Measurements from ENCODE around the gene PCDHGA12. TPM values are rescaled to one million over a fixed set of nuclear protein-coding genes. Genes with fewer than 3 reads are reported as not detected.

The PCDHGA12 gene
- total RNA-seq, 1 donor = 2.2 TPM

DNA sequence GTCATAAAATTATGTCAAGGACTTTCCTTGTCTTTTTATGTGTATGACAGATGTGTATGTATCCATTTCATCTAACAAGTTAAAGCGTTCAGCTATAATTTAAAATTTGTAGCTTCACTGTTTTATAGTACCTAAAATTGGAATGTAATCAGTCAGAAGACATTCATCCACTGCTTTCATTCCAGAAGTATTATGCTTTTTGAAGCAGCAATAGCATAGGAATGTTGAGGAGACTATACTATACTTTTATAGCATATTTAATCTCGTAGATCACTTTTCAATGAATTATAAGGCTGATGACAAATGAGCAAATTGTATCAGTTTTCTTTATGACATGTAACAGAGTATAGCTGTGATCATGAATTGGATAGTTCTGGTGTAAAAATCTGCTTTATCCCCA, 6.9 kb downstream of the PCDHGA12 start:
- DNase-seq (ENCODE audit: low read depth in 2 of 3, low spot score in 2 of 3) = no peak

DNA sequence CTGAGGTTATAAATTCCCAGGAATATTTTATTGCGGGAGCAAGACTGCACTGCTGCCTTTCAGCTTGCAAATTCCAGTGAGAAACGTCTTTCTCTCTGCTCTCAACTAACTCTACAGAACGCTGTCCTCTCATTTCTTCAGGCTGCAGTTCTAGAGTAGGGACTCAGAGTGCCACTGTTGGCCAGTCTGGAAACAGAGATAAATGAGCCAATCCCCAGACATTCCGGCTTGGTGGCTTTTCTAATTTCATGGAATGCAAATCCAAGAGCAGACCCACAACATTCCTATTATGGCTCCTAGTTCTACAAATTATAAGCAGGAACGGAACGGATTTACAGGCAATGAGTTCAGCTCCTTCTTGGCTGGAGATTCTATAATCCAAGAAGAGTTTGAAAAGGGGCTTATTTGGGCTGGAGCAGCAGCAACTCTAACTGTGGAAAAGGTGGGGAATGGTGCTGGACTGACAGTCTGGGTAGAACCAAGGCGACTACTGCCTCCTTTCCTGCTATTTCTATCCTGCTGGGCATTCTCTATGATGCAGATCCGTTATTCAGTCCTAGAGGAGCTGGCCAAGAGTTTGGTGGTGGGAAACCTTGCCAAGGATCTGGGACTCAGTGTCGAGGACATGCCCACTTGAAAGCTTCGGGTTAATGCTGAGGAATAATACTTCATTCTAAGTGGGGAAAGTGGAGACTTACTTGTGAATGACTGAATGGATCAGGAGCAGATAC, 9.3 kb downstream of the PCDHGA12 start:
- no peak for DNase-seq (ENCODE audit: low read depth in 2 of 3, low spot score in 2 of 3)

DNA sequence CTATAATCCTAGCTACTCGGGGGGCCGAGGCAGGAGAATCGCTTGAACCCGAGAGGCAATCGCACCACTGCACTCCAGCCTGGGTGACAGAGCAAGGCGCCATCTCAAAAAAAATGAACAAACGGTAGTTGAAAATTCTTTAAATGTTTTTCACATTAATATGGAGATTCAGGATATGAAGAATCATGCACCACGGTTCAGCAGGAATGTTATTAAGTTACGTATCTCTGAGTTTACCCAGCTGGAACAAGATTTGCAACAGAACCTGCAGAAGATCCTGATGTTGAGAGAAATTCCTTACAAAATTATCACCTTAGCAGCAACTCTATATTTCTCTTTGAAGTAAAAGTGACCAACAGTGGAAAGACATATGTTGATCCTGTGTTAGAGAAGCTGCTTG, 10.0 kb downstream of the PCDHGA12 start:
- DNase-seq (ENCODE audit: low read depth in 2 of 3, low spot score in 2 of 3) = no peak

DNA sequence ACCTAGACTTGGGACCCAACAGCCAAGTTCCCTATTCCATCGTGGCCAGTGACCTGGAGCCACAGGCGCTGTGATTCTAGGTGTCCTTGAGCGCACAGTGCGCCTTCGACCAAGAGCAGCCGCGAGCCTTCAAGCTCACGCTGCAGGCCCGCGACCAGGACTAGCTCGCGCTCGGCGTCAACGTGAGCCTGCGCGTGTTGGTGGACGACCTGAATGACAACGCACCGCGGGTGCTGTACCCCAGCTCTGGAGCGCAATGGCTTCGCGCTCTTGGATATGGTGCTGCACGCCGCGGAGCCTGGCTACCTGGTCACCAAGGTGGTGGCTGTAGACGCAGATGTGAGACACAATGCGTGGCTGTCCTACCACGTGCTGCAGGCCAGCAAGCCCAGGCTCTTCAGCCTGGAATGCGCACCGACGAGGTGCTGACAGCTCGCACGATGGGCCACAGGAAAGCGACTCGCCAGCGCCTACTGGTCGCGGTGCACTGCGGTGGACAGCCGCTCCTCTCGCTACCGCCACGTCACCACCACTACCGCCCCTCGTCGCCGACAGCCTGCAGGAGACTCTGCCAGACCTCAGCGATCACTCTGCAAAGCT, 11.4 kb downstream of the PCDHGA12 start:
- no peak for DNase-seq (ENCODE audit: low read depth in 2 of 3, low spot score in 2 of 3)

DNA sequence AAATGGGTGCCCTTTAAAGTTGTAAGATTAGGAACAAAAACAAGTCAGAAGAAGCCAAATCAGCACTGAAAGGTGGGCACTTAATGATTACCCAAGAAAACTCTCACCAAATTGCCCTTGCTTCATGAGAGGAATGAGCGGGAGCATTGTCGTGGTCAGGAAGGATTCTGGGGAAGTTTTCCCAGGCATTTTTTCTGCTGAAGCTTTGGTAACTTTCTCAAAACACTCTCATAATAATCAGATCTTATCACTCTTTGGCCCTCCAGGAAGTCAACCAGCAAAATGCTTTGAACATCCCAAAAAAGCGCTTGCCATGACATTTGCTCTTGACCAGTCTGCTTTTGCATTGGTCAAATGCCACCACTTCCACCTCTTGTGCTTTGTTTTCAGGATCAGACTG, 35.0 kb downstream of the PCDHGA12 start:
- no peak for DNase-seq (ENCODE audit: low read depth in 2 of 3, low spot score in 2 of 3)

DNA sequence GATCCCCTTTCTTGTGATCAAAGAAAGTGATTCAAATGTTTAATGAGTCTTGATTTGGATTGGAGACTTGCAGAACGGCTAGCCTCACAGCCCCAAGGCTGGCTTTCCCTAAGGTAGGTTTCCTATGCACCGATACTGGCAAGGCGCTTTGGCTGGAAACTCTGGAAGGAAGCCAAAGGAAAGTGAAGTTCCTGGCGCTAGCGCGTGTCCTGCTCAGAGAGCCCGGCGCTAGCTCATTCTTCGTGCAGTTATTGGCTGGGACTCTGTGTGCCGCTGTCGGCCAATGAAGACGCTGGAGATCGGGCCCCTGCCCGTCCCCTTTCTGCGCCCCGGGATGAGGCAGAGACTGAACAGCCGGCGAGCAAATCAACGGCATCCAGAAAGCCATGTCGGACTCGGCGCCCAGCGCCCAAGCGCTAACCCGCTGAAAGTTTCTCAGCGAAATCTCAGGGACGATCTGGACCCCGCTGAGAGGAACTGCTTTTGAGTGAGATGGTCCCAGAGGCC, 45.4 kb downstream of the PCDHGA12 start, which contains the start of gene PCDHGC3:
TSS of gene PCDHGC3 (plus strand) at position 342 of the 507 bp plus-strand sequence. CDS start at position 493, 151 bp downstream.
- peak in 2 of 3 donors; percentile 49 to 69 for DNase-seq (ENCODE audit: low read depth in 2 of 3, low spot score in 2 of 3)

DNA sequence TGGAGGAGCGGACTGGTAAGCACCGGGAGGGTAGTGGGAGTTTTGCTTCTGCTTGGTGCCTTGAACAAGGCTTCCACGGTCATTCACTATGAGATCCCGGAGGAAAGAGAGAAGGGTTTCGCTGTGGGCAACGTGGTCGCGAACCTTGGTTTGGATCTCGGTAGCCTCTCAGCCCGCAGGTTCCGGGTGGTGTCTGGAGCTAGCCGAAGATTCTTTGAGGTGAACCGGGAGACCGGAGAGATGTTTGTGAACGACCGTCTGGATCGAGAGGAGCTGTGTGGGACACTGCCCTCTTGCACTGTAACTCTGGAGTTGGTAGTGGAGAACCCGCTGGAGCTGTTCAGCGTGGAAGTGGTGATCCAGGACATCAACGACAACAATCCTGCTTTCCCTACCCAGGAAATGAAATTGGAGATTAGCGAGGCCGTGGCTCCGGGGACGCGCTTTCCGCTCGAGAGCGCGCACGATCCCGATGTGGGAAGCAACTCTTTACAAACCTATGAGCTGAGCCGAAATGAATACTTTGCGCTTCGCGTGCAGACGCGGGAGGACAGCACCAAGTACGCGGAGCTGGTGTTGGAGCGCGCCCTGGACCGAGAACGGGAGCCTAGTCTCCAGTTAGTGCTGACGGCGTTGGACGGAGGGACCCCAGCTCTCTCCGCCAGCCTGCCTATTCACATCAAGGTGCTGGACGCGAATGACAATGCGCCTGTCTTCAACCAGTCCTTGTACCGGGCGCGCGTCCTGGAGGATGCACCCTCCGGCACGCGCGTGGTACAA, 46.0 kb downstream of the PCDHGA12 start:
- DNase-seq (ENCODE audit: low read depth in 2 of 3, low spot score in 2 of 3) = peak in 1 of 3 donors; percentile 47

DNA sequence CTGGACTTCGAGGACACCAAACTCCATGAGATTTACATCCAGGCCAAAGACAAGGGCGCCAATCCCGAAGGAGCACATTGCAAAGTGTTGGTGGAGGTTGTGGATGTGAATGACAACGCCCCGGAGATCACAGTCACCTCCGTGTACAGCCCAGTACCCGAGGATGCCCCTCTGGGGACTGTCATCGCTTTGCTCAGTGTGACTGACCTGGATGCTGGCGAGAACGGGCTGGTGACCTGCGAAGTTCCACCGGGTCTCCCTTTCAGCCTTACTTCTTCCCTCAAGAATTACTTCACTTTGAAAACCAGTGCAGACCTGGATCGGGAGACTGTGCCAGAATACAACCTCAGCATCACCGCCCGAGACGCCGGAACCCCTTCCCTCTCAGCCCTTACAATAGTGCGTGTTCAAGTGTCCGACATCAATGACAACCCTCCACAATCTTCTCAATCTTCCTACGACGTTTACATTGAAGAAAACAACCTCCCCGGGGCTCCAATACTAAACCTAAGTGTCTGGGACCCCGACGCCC, 46.8 kb downstream of the PCDHGA12 start:
- DNase-seq (ENCODE audit: low read depth in 2 of 3, low spot score in 2 of 3) = no peak

DNA sequence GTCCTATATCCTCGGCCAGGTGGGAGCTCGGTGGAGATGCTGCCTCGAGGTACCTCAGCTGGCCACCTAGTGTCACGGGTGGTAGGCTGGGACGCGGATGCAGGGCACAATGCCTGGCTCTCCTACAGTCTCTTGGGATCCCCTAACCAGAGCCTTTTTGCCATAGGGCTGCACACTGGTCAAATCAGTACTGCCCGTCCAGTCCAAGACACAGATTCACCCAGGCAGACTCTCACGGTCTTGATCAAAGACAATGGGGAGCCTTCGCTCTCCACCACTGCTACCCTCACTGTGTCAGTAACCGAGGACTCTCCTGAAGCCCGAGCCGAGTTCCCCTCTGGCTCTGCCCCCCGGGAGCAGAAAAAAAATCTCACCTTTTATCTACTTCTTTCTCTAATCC, 47.5 kb downstream of the PCDHGA12 start:
- no peak for DNase-seq (ENCODE audit: low read depth in 2 of 3, low spot score in 2 of 3)

DNA sequence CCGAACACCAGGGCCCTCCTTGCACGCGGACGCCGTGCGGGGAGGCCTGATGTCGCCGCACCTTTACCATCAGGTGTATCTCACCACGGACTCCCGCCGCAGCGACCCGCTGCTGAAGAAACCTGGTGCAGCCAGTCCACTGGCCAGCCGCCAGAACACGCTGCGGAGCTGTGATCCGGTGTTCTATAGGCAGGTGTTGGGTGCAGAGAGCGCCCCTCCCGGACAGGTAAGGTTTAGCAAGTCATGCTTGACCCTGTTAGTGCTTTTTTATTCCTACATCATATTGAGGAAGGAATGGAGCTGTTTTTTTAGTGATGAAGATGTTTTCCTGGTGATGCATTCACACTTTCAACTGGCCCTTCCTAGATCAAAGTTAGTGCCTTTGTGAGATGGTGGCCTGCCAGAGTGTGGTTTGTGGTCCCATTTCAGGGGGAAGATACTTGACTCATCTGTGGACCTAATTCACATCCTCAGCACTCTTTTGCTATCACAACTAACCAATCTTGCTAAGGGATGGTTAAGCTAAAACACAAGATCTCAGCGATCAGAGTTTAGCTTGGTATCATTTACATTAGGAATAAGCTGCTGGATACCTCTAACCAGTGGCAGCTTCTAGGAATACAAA, 48.1 kb downstream of the PCDHGA12 start:
- no peak for DNase-seq (ENCODE audit: low read depth in 2 of 3, low spot score in 2 of 3)

DNA sequence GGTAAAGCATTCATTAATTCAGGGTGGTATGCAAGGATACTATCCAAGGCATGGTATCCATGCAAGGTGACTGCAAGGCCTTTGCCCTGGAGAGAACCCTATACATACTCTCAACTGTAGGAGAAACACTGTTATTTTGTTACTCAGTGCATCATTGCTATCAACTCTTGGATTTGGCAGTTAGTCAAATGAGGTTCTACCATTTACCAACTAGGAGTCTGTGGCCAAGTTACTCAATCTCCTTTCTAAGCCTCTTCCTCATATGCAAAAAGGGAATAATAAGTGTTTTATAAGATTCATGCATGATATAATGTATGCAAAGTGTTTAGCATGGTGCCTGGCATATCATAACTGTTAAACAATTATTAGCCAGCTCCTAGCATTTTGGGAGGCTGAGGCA, 49.5 kb downstream of the PCDHGA12 start:
- no peak for DNase-seq (ENCODE audit: low read depth in 2 of 3, low spot score in 2 of 3)

Other genes with a start within 250 kb of the PCDHGA12 start
- not detected for gene PCDHB16, start 248.1 kb upstream of the PCDHGA12 start, total RNA-seq
- gene PCDHB9, start 243.3 kb upstream of the PCDHGA12 start, total RNA-seq = not detected
- under 0.01 TPM for gene PCDHB10, start 238.2 kb upstream of the PCDHGA12 start, total RNA-seq
- gene PCDHB11, start 230.9 kb upstream of the PCDHGA12 start, total RNA-seq = 0.27 TPM
- not detected for gene PCDHB12, start 221.8 kb upstream of the PCDHGA12 start, total RNA-seq
- gene PCDHB13, start 216.6 kb upstream of the PCDHGA12 start, total RNA-seq = under 0.01 TPM
- under 0.01 TPM for gene PCDHB14, start 207.2 kb upstream of the PCDHGA12 start, total RNA-seq
- under 0.01 TPM for gene PCDHB15, start 185.1 kb upstream of the PCDHGA12 start, total RNA-seq
- gene SLC25A2, start 126.5 kb upstream of the PCDHGA12 start, total RNA-seq = 0.54 TPM
- 45.0 TPM for gene TAF7, start 109.7 kb upstream of the PCDHGA12 start, total RNA-seq
- gene PCDHGA1, start 100.0 kb upstream of the PCDHGA12 start, total RNA-seq = under 0.01 TPM
- 0.27 TPM for gene PCDHGA2, start 91.7 kb upstream of the PCDHGA12 start, total RNA-seq
- gene PCDHGA3, start 86.7 kb upstream of the PCDHGA12 start, total RNA-seq = 0.54 TPM
- gene PCDHGB1, start 80.4 kb upstream of the PCDHGA12 start, total RNA-seq = 0.27 TPM
- gene PCDHGA4, start 75.5 kb upstream of the PCDHGA12 start, total RNA-seq = 0.81 TPM
- 2.4 TPM for gene PCDHGB2, start 70.5 kb upstream of the PCDHGA12 start, total RNA-seq
- 1.1 TPM for gene PCDHGA5, start 66.3 kb upstream of the PCDHGA12 start, total RNA-seq
- 3.5 TPM for gene PCDHGB3, start 60.3 kb upstream of the PCDHGA12 start, total RNA-seq
- 1.9 TPM for gene PCDHGA6, start 56.6 kb upstream of the PCDHGA12 start, total RNA-seq
- gene PCDHGA7, start 47.8 kb upstream of the PCDHGA12 start, total RNA-seq = 0.81 TPM
- 1.6 TPM for gene PCDHGB4, start 42.8 kb upstream of the PCDHGA12 start, total RNA-seq
- 0.54 TPM for gene PCDHGA8, start 37.9 kb upstream of the PCDHGA12 start, total RNA-seq
- 2.4 TPM for gene PCDHGB5, start 32.6 kb upstream of the PCDHGA12 start, total RNA-seq
- 1.1 TPM for gene PCDHGA9, start 27.7 kb upstream of the PCDHGA12 start, total RNA-seq
- gene PCDHGB6, start 22.5 kb upstream of the PCDHGA12 start, total RNA-seq = 0.81 TPM
- gene PCDHGA10, start 17.5 kb upstream of the PCDHGA12 start, total RNA-seq = 1.1 TPM
- gene PCDHGB7, start 12.8 kb upstream of the PCDHGA12 start, total RNA-seq = 2.2 TPM
- gene PCDHGA11, start 9.5 kb upstream of the PCDHGA12 start, total RNA-seq = 1.3 TPM
- gene PCDHGC3, start 45.5 kb downstream of the PCDHGA12 start, total RNA-seq = 1.1 TPM
- gene PCDHGC4, start 54.5 kb downstream of the PCDHGA12 start, total RNA-seq = 0.54 TPM
- gene PCDHGC5, start 58.6 kb downstream of the PCDHGA12 start, total RNA-seq = 0.27 TPM
- 41.5 TPM for gene DIAPH1, start 188.5 kb downstream of the PCDHGA12 start, total RNA-seq
- 49.8 TPM for gene HDAC3, start 206.3 kb downstream of the PCDHGA12 start, total RNA-seq
- gene RELL2, start 206.5 kb downstream of the PCDHGA12 start, total RNA-seq = 2.4 TPM
- gene FCHSD1, start 220.9 kb downstream of the PCDHGA12 start, total RNA-seq = 35.5 TPM

Data from hematopoietic multipotent progenitor cell (in vitro differentiated cells).